HFF-Myc (cell line): ENCODE results near the gene CCL2.

Experiments
- DNase-seq: peaks from one replicate; pipeline ENCODE4 v3.0.0-alpha.2; 2011; ENCODE audit warnings: low read depth; ENCODE audit errors: extremely low read depth
- H3K4me3 ChIP-seq: replicated peaks from 2 replicates; pipeline ENCODE4 v1.5.1; 2011; ENCODE audit warnings: low read depth, mild to moderate bottlenecking, control low read depth, low read length
- TF ChIP-seq, protein P1 (sequence below): IDR thresholded peaks from 2 replicates; pipeline ENCODE4 v1.5.1; 2012; ENCODE audit warnings: mild to moderate bottlenecking, low read depth, low read length, control low read depth; ENCODE audit errors: missing control alignments

CCL2 gene

DNA sequence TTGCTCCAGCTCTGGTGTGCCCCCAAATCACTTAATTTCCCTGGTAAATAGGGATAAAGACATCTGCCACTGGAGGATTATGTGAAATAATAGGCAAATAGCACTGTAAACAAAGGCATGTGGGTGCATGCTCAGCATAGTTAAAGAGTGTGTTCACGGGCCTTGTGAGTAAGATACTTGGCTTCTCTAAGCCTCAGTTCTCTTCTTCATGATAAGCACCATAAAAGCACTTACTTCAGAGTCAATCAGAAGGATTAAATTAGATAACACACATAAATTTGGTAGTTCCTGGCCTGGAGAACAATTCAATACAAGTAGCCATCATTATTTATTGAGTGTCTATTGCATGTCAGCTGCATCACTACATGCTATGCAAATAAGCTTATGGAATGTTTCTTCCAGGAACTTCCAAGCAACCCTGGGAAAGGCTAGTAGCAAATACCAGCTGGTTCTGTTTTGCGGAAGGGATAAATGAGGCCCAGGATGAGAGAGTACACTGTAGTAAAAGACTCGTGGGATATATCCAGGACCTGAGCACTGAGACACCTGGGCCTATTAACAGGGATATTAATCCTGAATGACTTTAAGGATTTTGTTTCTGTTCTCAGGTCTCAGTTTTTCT, 45.0 kb downstream of the CCL2 start:
- no peak overlapping the region for H3K4me3 ChIP-seq
- TF ChIP-seq, protein P1, sequence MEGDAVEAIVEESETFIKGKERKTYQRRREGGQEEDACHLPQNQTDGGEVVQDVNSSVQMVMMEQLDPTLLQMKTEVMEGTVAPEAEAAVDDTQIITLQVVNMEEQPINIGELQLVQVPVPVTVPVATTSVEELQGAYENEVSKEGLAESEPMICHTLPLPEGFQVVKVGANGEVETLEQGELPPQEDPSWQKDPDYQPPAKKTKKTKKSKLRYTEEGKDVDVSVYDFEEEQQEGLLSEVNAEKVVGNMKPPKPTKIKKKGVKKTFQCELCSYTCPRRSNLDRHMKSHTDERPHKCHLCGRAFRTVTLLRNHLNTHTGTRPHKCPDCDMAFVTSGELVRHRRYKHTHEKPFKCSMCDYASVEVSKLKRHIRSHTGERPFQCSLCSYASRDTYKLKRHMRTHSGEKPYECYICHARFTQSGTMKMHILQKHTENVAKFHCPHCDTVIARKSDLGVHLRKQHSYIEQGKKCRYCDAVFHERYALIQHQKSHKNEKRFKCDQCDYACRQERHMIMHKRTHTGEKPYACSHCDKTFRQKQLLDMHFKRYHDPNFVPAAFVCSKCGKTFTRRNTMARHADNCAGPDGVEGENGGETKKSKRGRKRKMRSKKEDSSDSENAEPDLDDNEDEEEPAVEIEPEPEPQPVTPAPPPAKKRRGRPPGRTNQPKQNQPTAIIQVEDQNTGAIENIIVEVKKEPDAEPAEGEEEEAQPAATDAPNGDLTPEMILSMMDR: no peak
- no peak for DNase-seq

DNA sequence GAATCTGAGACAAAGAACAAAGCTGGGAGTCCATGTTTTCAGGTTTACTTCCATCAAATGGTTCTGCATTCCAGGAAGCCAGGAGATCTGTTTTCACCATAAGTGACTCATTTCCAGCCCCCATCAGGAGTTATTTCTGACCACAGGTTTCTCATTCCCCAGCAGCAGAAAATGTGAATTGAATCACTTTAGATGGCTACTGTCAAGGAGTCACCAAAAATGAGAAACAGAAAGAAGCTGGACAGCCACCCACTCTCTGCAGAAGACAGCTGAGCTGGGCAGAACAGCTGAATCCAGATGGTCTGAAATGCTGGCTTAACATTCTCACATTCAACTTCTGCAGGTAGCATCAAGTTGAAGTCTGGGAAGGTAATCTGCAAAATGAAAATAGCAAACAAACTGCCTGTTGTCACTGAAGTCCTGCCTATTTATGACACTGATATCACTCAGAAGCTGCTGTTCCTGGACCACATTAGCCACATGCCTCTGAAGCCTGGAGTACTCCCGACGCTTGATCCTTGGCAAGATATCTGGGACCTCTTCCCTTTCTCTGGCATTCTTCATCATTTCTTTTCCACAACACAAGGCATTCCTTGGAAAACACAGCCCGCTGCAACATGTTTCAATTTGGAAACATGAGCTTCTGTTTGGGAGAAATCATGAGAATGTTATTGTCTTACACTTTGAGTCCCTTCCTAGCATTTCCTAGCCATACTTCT, 45.7 kb downstream of the CCL2 start:
- H3K4me3 ChIP-seq: no peak overlapping the region
- no peak for DNase-seq
- TF ChIP-seq, protein P1: no peak

DNA sequence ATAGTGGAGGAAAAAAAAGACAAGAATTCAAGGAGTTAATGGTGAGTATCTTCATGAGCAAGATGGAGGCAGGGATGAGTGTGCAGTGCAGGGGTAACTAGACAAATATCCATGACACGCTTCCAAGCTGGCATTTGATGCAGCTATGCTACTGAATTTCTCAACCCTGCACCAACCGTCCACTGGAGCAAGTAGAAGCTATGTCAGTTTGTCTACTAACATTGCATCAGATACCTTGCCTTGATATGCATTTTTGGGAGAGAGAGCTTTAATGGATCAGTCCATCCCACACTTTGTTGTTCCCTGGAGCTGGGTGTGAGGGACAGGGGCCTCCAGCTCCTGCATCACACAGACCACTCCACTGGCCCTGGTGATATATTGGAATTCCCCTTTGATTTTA, 46.9 kb downstream of the CCL2 start:
- H3K4me3 ChIP-seq: no peak overlapping the region
- TF ChIP-seq, protein P1: no peak
- DNase-seq: no peak

DNA sequence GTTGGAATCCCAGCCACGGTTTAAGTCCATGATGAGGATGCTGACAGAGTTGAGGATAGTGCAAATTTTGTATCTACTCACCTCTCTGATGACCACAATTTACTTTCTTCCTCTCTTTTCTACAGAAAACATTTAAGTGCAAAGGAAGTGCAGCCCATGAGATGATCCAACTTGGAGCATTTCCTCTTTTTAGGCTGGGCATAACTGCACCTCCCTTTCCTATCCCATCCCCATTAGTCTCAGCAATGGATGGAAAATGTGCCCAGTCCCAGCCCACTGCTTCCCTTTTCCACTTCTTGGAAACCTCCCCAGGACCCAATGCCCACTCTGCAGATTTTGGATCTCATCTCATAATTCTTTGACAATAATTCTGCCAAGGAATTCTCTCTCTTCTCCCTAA, 47.6 kb downstream of the CCL2 start:
- no peak overlapping the region for H3K4me3 ChIP-seq
- TF ChIP-seq, protein P1: no peak
- DNase-seq: no peak

DNA sequence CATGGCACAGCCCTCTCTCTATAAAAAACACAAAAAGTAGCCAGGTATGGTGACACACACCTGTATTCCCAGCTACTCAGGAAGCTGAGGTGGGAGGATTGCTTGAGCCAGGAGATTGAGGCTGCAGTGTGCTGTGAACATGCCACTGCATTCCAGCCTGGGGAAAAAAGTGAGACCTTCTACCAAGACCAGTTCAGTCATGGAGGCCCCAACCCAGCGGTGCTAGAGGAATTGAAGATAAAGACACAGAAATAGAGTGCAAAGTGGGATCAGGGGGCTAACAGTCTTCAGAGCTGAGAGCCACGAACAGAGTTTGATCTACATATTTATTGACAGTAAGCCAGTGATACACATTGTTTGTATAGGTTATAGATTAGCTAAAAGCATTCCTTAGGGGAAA, 48.5 kb downstream of the CCL2 start:
- no peak overlapping the region for H3K4me3 ChIP-seq
- TF ChIP-seq, protein P1: no peak
- DNase-seq: no peak

DNA sequence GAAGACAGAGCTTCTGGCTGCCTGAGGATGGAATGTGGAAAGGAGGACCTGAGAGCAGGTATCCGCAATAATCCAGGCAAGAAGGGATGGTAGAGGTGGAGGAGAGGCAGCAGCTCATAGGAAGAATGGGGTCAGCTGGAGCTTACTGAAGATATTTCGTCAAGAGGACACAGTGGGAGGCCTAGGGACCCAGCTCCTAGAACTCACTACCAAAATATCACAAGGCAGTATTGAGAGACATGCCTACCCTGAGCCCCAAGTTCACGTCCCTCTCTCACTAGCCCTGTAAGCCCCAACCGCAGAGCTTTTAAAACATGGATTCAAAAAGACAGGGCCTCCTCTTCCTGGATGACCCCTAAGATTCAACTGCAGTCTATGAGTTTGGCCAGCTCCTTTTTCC, 50.0 kb downstream of the CCL2 start:
- no peak overlapping the region for H3K4me3 ChIP-seq
- DNase-seq: no peak
- TF ChIP-seq, protein P1: no peak
